Spinal cord (tissue), 10 donors: Measurements from ENCODE around the gene HDAC3. TPM values are rescaled to one million over a fixed set of nuclear protein-coding genes. Genes with fewer than 3 reads are reported as not detected.

Source experiments
- DNase-seq, 6 donors: peaks; one replicate each; pipeline versions ENCODE4 v3.0.0 to v3.0.0-alpha.2; 2013 to 2015; ENCODE audit warnings: low spot score in 6 of 6, low read depth in 4 of 6
- H3K27ac ChIP-seq: one replicate; pipeline ENCODE4 v1.5.1; 2013; ENCODE audit warnings: low read depth, low read length, control low read depth
- H3K27me3 ChIP-seq: one replicate; pipeline ENCODE4 v1.6.1; 2013; ENCODE audit warnings: low read length; ENCODE audit not compliant: control insufficient read depth, insufficient read depth
- H3K36me3 ChIP-seq: one replicate; pipeline ENCODE4 v1.6.1; 2013; ENCODE audit warnings: low read length; ENCODE audit not compliant: control insufficient read depth, insufficient read depth
- H3K4me1 ChIP-seq: one replicate; pipeline ENCODE4 v1.6.1; 2013; ENCODE audit warnings: low read length; ENCODE audit not compliant: control insufficient read depth, insufficient read depth
- H3K4me3 ChIP-seq: one replicate; pipeline ENCODE4 v1.5.1; 2013; ENCODE audit warnings: low read depth, low read length, control low read depth
- H3K9me3 ChIP-seq: one replicate; pipeline ENCODE4 v1.6.1; 2013; ENCODE audit warnings: low read length; ENCODE audit not compliant: control insufficient read depth, insufficient read depth
- WGBS: methylation state at CpG from one replicate; pipeline ENCODE4 v1.1.5; 2013; ENCODE audit warnings: missing lambda C conversion rate; ENCODE audit not compliant: insufficient coverage; 5-methylcytosine and 5-hydroxymethylcytosine counted together
- polyA plus RNA-seq, 2 donors: library from polyadenylated mRNA; unstranded; fragments of 120-200 nt; gene quantifications; one replicate each; pipeline ENCODE4 v1.2.1, GENCODE V29; 2013; ENCODE audit not compliant: insufficient read length in 2 of 2
- total RNA-seq, 2 donors: library from RNA; depleted of rRNA in 1 of 2; stranded (reverse); fragments of 120-200 nt in 1 of 2; fragments of >200 nt in 1 of 2; gene quantifications; one replicate each; pipeline versions ENCODE4 v1.2.3 to v1.2.4, GENCODE V29; 2013 to 2014
- donor health status: healthy.

The HDAC3 gene
- total and polyA plus RNA-seq, 4 donors: 56.9 to 110 (median 80.1) TPM

DNA sequence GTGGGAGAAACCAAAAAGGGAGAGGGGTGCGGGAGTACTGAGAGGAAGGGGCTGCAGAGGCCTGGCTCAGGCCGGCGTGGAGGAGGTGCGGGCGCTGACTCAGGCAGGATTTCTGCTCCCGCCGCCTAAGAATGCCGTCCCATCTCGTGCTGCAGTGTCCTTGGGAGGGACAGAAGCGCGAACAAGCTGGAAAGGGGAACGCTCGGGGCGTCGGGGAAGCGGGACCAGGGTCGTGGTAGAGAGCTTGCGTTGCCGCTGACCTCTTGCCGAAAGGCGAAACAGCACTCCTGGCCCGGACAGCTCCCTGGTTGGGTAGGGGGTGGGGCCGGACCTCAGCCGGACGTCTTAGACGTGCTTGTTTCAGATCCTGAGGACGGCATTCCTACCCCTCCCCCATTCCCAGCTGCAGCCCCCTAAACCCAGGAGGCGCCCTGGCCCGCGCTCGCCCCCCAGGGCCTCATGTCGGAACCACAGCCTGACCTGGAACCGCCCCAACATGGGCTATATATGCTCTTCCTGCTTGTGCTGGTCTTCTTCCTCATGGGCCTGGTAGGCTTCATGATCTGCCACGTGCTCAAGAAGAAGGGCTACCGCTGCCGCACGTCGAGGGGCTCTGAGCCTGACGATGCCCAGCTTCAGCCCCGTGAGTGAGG, 1.2 kb upstream of the HDAC3 start:
- Histone ChIP-seq H3K4me3 (peak overlapping the region; percentile 87), H3K36me3 (peaks cover 26% of the 10 kb centered on the region), H3K4me1 (peaks cover 40% of the 10 kb centered on the region), H3K27me3 (peaks cover 16% of the 10 kb centered on the region), H3K9me3 (no peaks in the 10 kb centered on the region), H3K27ac (no peak overlapping the region)
- peak in 2 of 6 donors; percentile 50 to 55 for DNase-seq
- 4% methylated on average over 38 of the region's 40 CpGs for WGBS

DNA sequence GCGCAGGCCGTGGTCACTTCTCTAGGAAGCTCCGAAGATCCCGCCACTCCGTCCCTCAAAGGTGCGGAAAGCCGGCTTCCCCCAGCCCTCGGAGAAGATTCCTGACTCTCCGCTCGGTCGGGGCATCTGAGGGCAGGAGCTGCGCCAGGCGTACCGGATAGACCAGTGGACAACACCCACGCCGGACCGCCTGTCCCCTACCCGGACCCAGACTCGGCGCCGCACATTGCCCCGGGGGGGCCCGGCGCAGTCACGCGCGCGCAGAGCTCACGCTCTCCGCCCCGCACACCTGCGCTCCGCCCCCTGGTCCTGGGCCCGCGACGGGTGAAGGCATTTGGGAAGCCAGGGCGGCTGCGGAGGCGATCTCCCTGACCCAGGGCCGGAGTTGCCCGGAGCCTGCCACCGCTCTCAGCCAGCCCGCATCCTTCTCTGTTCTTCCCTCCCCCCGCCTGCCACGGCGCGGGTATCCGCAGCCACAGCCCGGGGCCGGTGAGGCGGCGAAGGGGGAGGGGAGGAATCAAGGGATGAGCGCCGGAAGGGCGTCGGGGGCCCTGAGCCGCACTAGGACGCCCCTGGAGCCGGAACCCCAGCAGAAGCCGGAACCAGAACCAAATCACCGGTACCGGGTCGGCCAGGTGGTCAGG, 596 bp upstream of the HDAC3 start:
- DNase-seq: peak in 2 of 6 donors; percentile 61 to 81
- Histone ChIP-seq H3K27ac (peak overlapping the region; percentile 47), H3K4me1 (peaks cover 40% of the 10 kb centered on the region), H3K9me3 (no peaks in the 10 kb centered on the region), H3K4me3 (peak overlapping the region; percentile 87), H3K27me3 (peaks cover 16% of the 10 kb centered on the region), H3K36me3 (peaks cover 26% of the 10 kb centered on the region)
- under 1% methylated on average over 57 of the region's 63 CpGs for WGBS

GRCh38 chr5:141636106-141636412, 590 bp downstream of the HDAC3 start:
- DNase-seq: no peak
- Histone ChIP-seq H3K27me3 (peaks cover 16% of the 10 kb centered on the region), H3K27ac (no peak overlapping the region), H3K36me3 (peaks cover 29% of the 10 kb centered on the region), H3K4me3 (peak overlapping the region; percentile 87), H3K4me1 (peaks cover 40% of the 10 kb centered on the region), H3K9me3 (no peaks in the 10 kb centered on the region)
- 20% methylated on average over 4 of the region's 4 CpGs for WGBS

DNA sequence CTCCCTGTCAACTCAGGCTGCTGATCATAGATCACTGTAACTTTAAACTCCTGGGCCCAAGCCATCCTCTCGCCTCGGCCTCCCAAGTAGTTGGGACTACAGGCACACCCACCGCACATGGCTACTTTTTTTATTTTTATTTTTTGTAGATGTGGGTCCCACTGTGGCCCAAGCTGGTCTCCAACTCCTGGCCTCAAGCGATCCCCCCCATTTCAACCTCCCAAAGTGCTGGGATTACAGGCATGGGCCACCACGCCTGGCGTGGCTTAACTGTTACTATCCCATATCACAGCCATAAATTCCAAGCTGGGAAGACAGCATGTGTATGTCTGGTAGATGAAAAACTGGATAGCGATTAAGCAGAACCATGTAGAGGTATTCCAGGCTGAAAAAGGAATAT, 1.0 kb downstream of the HDAC3 start:
- peaks cover 16% of the 10 kb centered on the region for H3K27me3 ChIP-seq
- H3K4me1 ChIP-seq: peaks cover 39% of the 10 kb centered on the region
- WGBS: no CpG with 5 or more reads among the region's 7 CpGs
- H3K36me3 ChIP-seq: peaks cover 28% of the 10 kb centered on the region
- no peak for DNase-seq
- no peaks in the 10 kb centered on the region for H3K9me3 ChIP-seq
- no peak overlapping the region for H3K27ac ChIP-seq
- peak overlapping the region; percentile 87 for H3K4me3 ChIP-seq

- Histone ChIP-seq H3K4me3 (no peak overlapping the region), H3K36me3 (peaks cover 24% of the 10 kb centered on the region), H3K9me3 (no peaks in the 10 kb centered on the region), H3K27me3 (peaks cover 16% of the 10 kb centered on the region), H3K4me1 (peaks cover 36% of the 10 kb centered on the region), H3K27ac (no peak overlapping the region)
- no peak for DNase-seq
- WGBS: 81% methylated on average over 5 of the region's 6 CpGs
Measured at GRCh38 chr5:141634720-141635119, 1.9 kb downstream of the HDAC3 start.

DNA sequence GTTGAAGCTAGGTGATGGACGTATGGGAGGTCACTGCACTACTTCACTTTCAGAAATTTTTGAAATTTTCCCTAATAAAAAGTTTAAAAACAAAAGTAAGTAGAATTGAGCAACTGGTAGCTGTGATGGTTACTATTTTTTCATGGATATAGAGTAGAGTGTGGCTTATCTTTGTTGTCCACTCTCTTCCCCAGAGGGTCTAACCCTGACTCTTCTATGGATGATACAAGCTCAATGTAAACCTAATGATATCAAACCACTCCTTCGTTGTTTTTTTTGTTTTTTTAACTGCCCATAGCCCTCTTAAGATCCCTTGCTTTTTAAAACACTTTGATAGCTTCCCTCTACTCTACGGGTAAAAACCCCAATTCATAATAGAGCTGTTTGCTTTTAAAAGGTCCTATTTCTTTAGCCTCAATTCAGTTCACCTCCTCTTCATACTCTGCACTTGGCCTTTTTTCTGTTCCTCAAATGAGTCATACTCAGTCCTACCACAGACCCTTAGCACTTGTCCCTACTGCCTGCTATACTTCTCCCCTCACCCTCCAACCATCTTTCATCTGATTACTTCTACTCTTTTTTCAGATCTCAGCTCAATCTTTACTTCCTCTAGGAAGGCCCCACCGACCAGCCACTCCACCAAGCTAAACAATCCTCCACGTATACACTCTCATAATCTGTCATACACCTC, 2.6 kb downstream of the HDAC3 start:
- no peak overlapping the region for H3K4me3 ChIP-seq
- no peak for DNase-seq
- 97% methylated on average over 3 of the region's 5 CpGs for WGBS
- peaks cover 16% of the 10 kb centered on the region for H3K27me3 ChIP-seq
- no peak overlapping the region for H3K27ac ChIP-seq
- peaks cover 31% of the 10 kb centered on the region for H3K4me1 ChIP-seq
- peaks cover 25% of the 10 kb centered on the region for H3K36me3 ChIP-seq
- H3K9me3 ChIP-seq: no peaks in the 10 kb centered on the region

- H3K4me1 ChIP-seq: peaks cover 21% of the 10 kb centered on the region
- H3K27me3 ChIP-seq: peaks cover 3% of the 10 kb centered on the region
- no peak overlapping the region for H3K4me3 ChIP-seq
- no peaks in the 10 kb centered on the region for H3K9me3 ChIP-seq
- WGBS: 80% methylated on average over 1 of the region's 2 CpGs
- H3K27ac ChIP-seq: no peak overlapping the region
- peaks cover 39% of the 10 kb centered on the region for H3K36me3 ChIP-seq
- DNase-seq: no peak
Measured at GRCh38 chr5:141632650-141633049, 4.0 kb downstream of the HDAC3 start.

- DNase-seq: no peak
- Histone ChIP-seq H3K4me1 (peaks cover 6% of the 10 kb centered on the region), H3K27me3 (no peaks in the 10 kb centered on the region), H3K4me3 (no peak overlapping the region), H3K36me3 (peaks cover 55% of the 10 kb centered on the region), H3K9me3 (no peaks in the 10 kb centered on the region), H3K27ac (no peak overlapping the region)
- no CpG with 5 or more reads among the region's 5 CpGs for WGBS
Measured at GRCh38 chr5:141630570-141631140, 6.0 kb downstream of the HDAC3 start.

DNA sequence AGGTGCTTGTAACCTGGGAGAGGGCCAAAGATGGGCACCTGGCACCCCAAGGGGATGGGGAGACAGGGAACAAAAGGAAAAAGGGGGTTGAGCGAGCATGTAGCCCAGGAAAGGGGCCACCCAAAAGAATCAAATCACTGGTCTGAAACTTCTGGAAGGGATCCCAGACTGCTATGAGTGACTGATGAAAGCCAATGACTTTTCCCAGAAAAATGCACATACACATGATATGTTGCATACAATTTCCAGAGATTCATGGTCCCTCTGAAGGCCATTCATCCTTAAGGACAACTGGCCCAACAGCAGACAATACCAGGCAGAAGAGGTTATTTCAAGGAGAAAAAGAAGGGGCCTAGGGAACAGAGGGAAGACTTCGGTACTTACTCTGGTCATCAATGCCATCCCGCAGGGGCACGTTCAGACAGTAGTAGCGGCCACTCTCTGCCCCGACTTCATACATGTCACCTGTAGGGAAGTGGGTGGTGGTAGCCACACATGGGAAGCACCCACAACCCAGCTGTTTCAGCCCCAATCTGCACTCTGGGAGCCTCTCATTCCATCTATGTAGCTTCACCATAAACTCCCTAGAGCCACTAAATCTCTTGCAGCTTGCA, 8.4 kb downstream of the HDAC3 start:
- Histone ChIP-seq H3K27me3 (no peaks in the 10 kb centered on the region), H3K4me1 (no peaks in the 10 kb centered on the region), H3K27ac (no peak overlapping the region), H3K9me3 (no peaks in the 10 kb centered on the region), H3K4me3 (no peak overlapping the region), H3K36me3 (peaks cover 71% of the 10 kb centered on the region)
- WGBS: 100% methylated on average over 4 of the region's 6 CpGs
- no peak for DNase-seq
